Mesendoderm (in vitro differentiated cells): ENCODE data around the gene NUDT6.
"Not testable (repeated sequence)": the region's sequence is repeated elsewhere in the genome, so short reads cannot be mapped to it uniquely, and the experiment has no call there.

ENCODE experiments used
- DNase-seq: peaks from one replicate; pipeline ENCODE4 v3.0.0; 2013
- H2AK5ac ChIP-seq: 2 replicates; pipeline ENCODE4 v1.6.1; 2013; ENCODE audit warnings: low read length, inconsistent platforms
- H2BK120ac ChIP-seq: 2 replicates; pipeline ENCODE4 v1.6.1; 2013; ENCODE audit warnings: low read depth, mild to moderate bottlenecking, low read length, moderate library complexity, mixed read lengths
- H2BK15ac ChIP-seq: replicated peaks from 2 replicates; pipeline ENCODE4 v1.6.1; 2013; ENCODE audit warnings: low read depth, mild to moderate bottlenecking, moderate library complexity
- H2BK5ac ChIP-seq: 2 replicates; pipeline ENCODE4 v1.6.1; 2013; ENCODE audit warnings: low read length, inconsistent platforms
- H3K18ac ChIP-seq: 2 replicates; pipeline ENCODE4 v1.6.1; 2013; ENCODE audit warnings: mild to moderate bottlenecking, low read length, mixed read lengths
- H3K23ac ChIP-seq: one replicate; pipeline ENCODE4 v1.6.1; 2013; ENCODE audit warnings: low read length
- H3K27ac ChIP-seq: 2 replicates; pipeline ENCODE4 v1.5.1; 2013; ENCODE audit warnings: low read depth, mild to moderate bottlenecking, inconsistent platforms, low read length, moderate library complexity
- H3K27me3 ChIP-seq: 2 replicates; pipeline ENCODE4 v1.6.1; 2013; ENCODE audit warnings: low read length, control low read depth, mild to moderate bottlenecking, inconsistent platforms; ENCODE audit not compliant: insufficient read depth, poor library complexity
- H3K36me3 ChIP-seq: 2 replicates; pipeline ENCODE4 v1.6.1; 2013; ENCODE audit warnings: low read length, inconsistent platforms; ENCODE audit not compliant: control insufficient read depth, insufficient read depth
- H3K4ac ChIP-seq: one replicate; pipeline ENCODE4 v1.6.1; 2013; ENCODE audit warnings: low read depth, mild to moderate bottlenecking, low read length, moderate library complexity
- H3K4me1 ChIP-seq: 2 replicates; pipeline ENCODE4 v1.6.1; 2013; ENCODE audit warnings: low read depth, low read length, inconsistent platforms; ENCODE audit not compliant: control insufficient read depth
- H3K4me2 ChIP-seq: 2 replicates; pipeline ENCODE4 v1.6.1; 2013; ENCODE audit warnings: low read length
- H3K4me3 ChIP-seq: 2 replicates; pipeline ENCODE4 v1.5.1; 2013; ENCODE audit warnings: mild to moderate bottlenecking, low read length
- H3K56ac ChIP-seq: one replicate; pipeline ENCODE4 v1.6.1; 2013; ENCODE audit warnings: low read length
- H3K79me1 ChIP-seq: 2 replicates; pipeline ENCODE4 v1.6.1; 2013; ENCODE audit warnings: low read length, inconsistent platforms
- H3K79me2 ChIP-seq: 2 replicates; pipeline ENCODE4 v1.6.1; 2013; ENCODE audit warnings: mild to moderate bottlenecking, low read length; ENCODE audit not compliant: control insufficient read depth, insufficient read depth
- H3K9ac ChIP-seq: 2 replicates; pipeline ENCODE4 v1.6.1; 2013; ENCODE audit warnings: low read length, inconsistent platforms
- H4K5ac ChIP-seq: one replicate; pipeline ENCODE4 v1.6.1; 2013; ENCODE audit warnings: low read length
- H4K8ac ChIP-seq: one replicate; pipeline ENCODE4 v1.6.1; 2013; ENCODE audit warnings: low read depth, mild to moderate bottlenecking, control low read depth, low read length, moderate library complexity
- WGBS: extraction: QIAGEN DNeasy Blood & Tissue Kit; methylation state at CpG from one replicate; pipeline ENCODE4 v1.1.7; 2013; ENCODE audit warnings: low lambda C conversion rate, missing lambda C conversion rate; ENCODE audit not compliant: insufficient coverage; ENCODE audit errors: extremely low coverage; 5-methylcytosine and 5-hydroxymethylcytosine counted together

The NUDT6 gene

GRCh38 chr4:122948671-122949070 is 26.3 kb upstream of the NUDT6 start:
- Histone ChIP-seq H2BK15ac (no peak overlapping the region), H3K27ac (no peak overlapping the region), H4K5ac (no peak overlapping the region), H3K4me2 (no peak overlapping the region), H3K18ac (no peak overlapping the region), H3K4me3 (no peak overlapping the region), H3K79me1 (no peaks in the 10 kb centered on the region), H3K79me2 (no peaks in the 10 kb centered on the region), H3K27me3 (no peaks in the 10 kb centered on the region), H3K4me1 (no peaks in the 10 kb centered on the region), H3K9ac (no peak overlapping the region), H3K4ac (no peak overlapping the region), H2AK5ac (no peak overlapping the region), H3K56ac (no peak overlapping the region), H2BK120ac (no peak overlapping the region), H2BK5ac (no peak overlapping the region), H3K23ac (no peak overlapping the region), H3K36me3 (peaks cover 9% of the 10 kb centered on the region), H4K8ac (no peak overlapping the region)
- no CpG with 5 or more reads among the region's 4 CpGs for WGBS
- DNase-seq, result no peak

- H3K27me3 ChIP-seq, result no peaks in the 10 kb centered on the region
- no peak overlapping the region for H2BK5ac ChIP-seq
- no peak overlapping the region for H2BK120ac ChIP-seq
- no peak overlapping the region for H3K18ac ChIP-seq
- no peaks in the 10 kb centered on the region for H3K4me1 ChIP-seq
- no peak overlapping the region for H3K4ac ChIP-seq
- H4K8ac ChIP-seq, result no peak overlapping the region
- no peak overlapping the region for H2AK5ac ChIP-seq
- no peak overlapping the region for H3K4me2 ChIP-seq
- H3K23ac ChIP-seq, result no peak overlapping the region
- H3K79me1 ChIP-seq, result no peaks in the 10 kb centered on the region
- no peak overlapping the region for H3K27ac ChIP-seq
- H3K9ac ChIP-seq, result no peak overlapping the region
- H2BK15ac ChIP-seq, result no peak overlapping the region
- DNase-seq, result no peak
- no peak overlapping the region for H3K4me3 ChIP-seq
- H3K56ac ChIP-seq, result no peak overlapping the region
- WGBS, result no CpG with 5 or more reads among the region's 1 CpG
- peaks cover 7% of the 10 kb centered on the region for H3K36me3 ChIP-seq
- H4K5ac ChIP-seq, result no peak overlapping the region
- no peaks in the 10 kb centered on the region for H3K79me2 ChIP-seq
These were observed 23.7 kb upstream of the NUDT6 start for GRCh38 chr4:122946142-122946541.

GRCh38 chr4:122945136-122945535 is 22.7 kb upstream of the NUDT6 start:
- not testable (repeated sequence) for H3K36me3 ChIP-seq, H3K56ac ChIP-seq, H3K27me3 ChIP-seq, H3K79me2 ChIP-seq, H2BK120ac ChIP-seq, H4K8ac ChIP-seq, H2BK5ac ChIP-seq, H2AK5ac ChIP-seq, H3K18ac ChIP-seq, H3K4me1 ChIP-seq, H3K27ac ChIP-seq, H3K4me3 ChIP-seq, H3K4me2 ChIP-seq, DNase-seq, H3K23ac ChIP-seq, H3K9ac ChIP-seq, H3K79me1 ChIP-seq, H2BK15ac ChIP-seq, H4K5ac ChIP-seq, H3K4ac ChIP-seq
- WGBS, result no CpG with 5 or more reads among the region's 17 CpGs

- Histone ChIP-seq H3K36me3 (peaks cover 3% of the 10 kb centered on the region), H3K4me2 (no peak overlapping the region), H3K4me1 (no peaks in the 10 kb centered on the region), H3K27me3 (no peaks in the 10 kb centered on the region), H3K18ac (no peak overlapping the region), H4K8ac (no peak overlapping the region), H3K27ac (no peak overlapping the region), H2AK5ac (no peak overlapping the region), H3K23ac (no peak overlapping the region), H3K9ac (no peak overlapping the region), H4K5ac (no peak overlapping the region), H3K4ac (no peak overlapping the region), H2BK120ac (no peak overlapping the region), H3K56ac (no peak overlapping the region), H2BK15ac (no peak overlapping the region), H2BK5ac (no peak overlapping the region), H3K79me2 (no peaks in the 10 kb centered on the region), H3K4me3 (no peak overlapping the region), H3K79me1 (peaks cover 2% of the 10 kb centered on the region)
- DNase-seq, result no peak
These were observed 10.4 kb upstream of the NUDT6 start for GRCh38 chr4:122932763-122933162.

GRCh38 chr4:122930862-122931261 is 8.5 kb upstream of the NUDT6 start:
- no peak overlapping the region for H2AK5ac ChIP-seq
- H3K79me1 ChIP-seq, result peaks cover 4% of the 10 kb centered on the region
- DNase-seq, result no peak
- no peak overlapping the region for H3K18ac ChIP-seq
- H3K56ac ChIP-seq, result no peak overlapping the region
- H3K27ac ChIP-seq, result no peak overlapping the region
- no peaks in the 10 kb centered on the region for H3K27me3 ChIP-seq
- H3K9ac ChIP-seq, result no peak overlapping the region
- no peaks in the 10 kb centered on the region for H3K4me1 ChIP-seq
- no peak overlapping the region for H3K23ac ChIP-seq
- H3K36me3 ChIP-seq, result peaks cover 3% of the 10 kb centered on the region
- H3K4me3 ChIP-seq, result no peak overlapping the region
- no peak overlapping the region for H4K8ac ChIP-seq
- no peak overlapping the region for H2BK15ac ChIP-seq
- H3K4ac ChIP-seq, result no peak overlapping the region
- no peak overlapping the region for H2BK120ac ChIP-seq
- H4K5ac ChIP-seq, result no peak overlapping the region
- no peak overlapping the region for H2BK5ac ChIP-seq
- no peak overlapping the region for H3K4me2 ChIP-seq
- peaks cover 7% of the 10 kb centered on the region for H3K79me2 ChIP-seq

GRCh38 chr4:122928930-122929329 is 6.5 kb upstream of the NUDT6 start:
- no peak overlapping the region for H2BK5ac ChIP-seq
- no peak overlapping the region for H3K27ac ChIP-seq
- H3K27me3 ChIP-seq, result no peaks in the 10 kb centered on the region
- H3K9ac ChIP-seq, result no peak overlapping the region
- no peak overlapping the region for H3K18ac ChIP-seq
- H3K36me3 ChIP-seq, result no peaks in the 10 kb centered on the region
- peaks cover 10% of the 10 kb centered on the region for H3K79me1 ChIP-seq
- no peak overlapping the region for H4K5ac ChIP-seq
- H3K56ac ChIP-seq, result no peak overlapping the region
- no CpG with 5 or more reads among the region's 1 CpG for WGBS
- peaks cover 18% of the 10 kb centered on the region for H3K79me2 ChIP-seq
- peaks cover 4% of the 10 kb centered on the region for H3K4me1 ChIP-seq
- H2BK15ac ChIP-seq, result no peak overlapping the region
- no peak overlapping the region for H4K8ac ChIP-seq
- H3K4me3 ChIP-seq, result no peak overlapping the region
- H2BK120ac ChIP-seq, result no peak overlapping the region
- H3K4ac ChIP-seq, result no peak overlapping the region
- no peak for DNase-seq
- no peak overlapping the region for H3K23ac ChIP-seq
- no peak overlapping the region for H2AK5ac ChIP-seq
- H3K4me2 ChIP-seq, result no peak overlapping the region
